Measurements from ENCODE around the gene ARL5A.
"Not testable (repeated sequence)": the region's sequence is repeated elsewhere in the genome, so short reads cannot be mapped to it uniquely, and the experiment has no call there.

Gene ARL5A

DNA sequence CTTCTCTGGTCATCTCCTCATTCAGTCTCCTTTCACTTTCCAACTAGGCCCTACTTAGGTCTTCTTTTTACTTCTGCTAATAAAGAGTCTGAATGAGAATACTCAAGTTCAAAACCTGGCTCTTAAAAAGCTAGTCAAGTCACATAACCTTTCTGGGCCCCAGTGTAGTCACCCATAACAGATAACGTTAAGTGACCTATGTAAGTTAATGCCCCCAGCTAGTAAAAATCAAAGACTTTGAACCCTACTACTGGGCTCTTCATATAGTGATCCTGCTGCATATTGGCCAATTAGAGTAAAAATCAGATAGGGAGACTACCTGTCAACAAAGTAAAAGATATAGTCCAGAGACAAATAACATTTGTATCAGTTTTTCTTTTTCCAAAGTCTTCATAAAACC, 17.7 kb downstream of the ARL5A start:
- Histone ChIP-seq H3K9ac (ENCODE audit: low read length) (no peak overlapping the region), H3K9me3 (ENCODE audit: low read length) (no peaks in the 10 kb centered on the region), H3K27ac (ENCODE audit: low read depth, low read length) (no peak overlapping the region), H3K4me1 (ENCODE audit: insufficient read depth, low read length) (no peaks in the 10 kb centered on the region), H3K4me3 (ENCODE audit: low read depth in 1 of 2, low read length in 2 of 2) (no peak overlapping the region), H3K36me3 (ENCODE audit: insufficient read depth, low read length) (no peaks in the 10 kb centered on the region), H3K27me3 (ENCODE audit: control insufficient read depth in 1 of 2, insufficient read depth in 2 of 2, low read length in 2 of 2) (no peaks in the 10 kb centered on the region)

DNA sequence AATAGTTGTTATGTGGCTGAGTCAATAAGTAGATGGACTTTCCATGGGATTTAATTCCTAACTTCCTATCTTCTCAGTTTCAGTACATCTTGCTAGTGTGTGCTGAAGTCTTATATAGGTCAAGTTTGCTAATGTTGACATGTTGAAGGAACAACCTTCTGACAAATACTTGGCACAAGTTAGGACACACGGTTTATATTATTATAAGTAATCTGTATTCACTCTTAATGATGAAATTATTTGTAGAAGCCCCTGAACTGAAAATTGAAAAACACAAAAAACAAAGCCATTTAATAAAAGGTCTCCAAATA, 19.2 kb downstream of the ARL5A start:
- Histone ChIP-seq H3K4me1 (ENCODE audit: insufficient read depth, low read length) (no peaks in the 10 kb centered on the region), H3K36me3 (ENCODE audit: insufficient read depth, low read length) (no peaks in the 10 kb centered on the region), H3K27me3 (ENCODE audit: control insufficient read depth in 1 of 2, insufficient read depth in 2 of 2, low read length in 2 of 2) (no peaks in the 10 kb centered on the region), H3K27ac (ENCODE audit: low read depth, low read length) (no peak overlapping the region), H3K9me3 (ENCODE audit: low read length) (no peaks in the 10 kb centered on the region), H3K4me3 (ENCODE audit: low read depth in 1 of 2, low read length in 2 of 2) (no peak overlapping the region), H3K9ac (ENCODE audit: low read length) (no peak overlapping the region)

DNA sequence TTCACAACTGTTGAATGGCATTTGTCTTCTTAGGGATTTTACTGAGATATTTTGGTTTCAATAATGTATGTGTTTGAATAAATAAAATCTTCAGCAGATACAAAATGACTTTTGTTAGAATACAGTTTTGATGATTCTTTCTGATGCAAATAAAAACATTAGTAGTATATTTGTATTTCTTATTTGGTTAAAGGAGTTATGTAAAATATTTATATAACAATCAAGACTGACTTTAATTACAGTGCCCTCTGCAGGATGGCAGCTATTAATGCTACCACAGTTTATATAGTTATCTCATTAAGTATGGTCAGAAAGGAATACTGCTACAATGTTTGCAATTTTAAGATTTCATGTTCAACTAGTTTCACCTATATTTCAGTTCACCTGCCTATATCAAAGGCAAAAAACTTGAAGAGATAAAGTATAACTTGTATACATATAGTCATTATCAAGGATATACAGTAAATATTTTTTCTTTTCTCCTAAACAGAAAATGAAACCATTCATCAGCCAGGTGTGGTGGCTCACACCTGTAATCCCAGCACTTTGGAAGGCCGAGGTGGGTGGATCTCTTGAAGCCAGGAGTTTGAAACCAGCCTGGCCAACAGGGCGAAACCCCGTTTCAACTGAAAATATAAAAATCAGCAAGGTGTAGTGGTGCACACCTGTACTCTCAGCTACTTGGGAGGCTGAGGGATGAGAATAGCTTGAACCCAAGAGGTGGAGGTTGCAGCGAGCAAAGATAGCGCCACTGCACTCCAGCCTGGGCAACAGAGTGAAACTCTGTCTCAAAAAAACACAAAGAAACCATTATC, 19.8 kb downstream of the ARL5A start:
- Histone ChIP-seq H3K9ac (ENCODE audit: low read length) (no peak overlapping the region), H3K36me3 (ENCODE audit: insufficient read depth, low read length) (no peaks in the 10 kb centered on the region), H3K27ac (ENCODE audit: low read depth, low read length) (no peak overlapping the region), H3K4me3 (ENCODE audit: low read depth in 1 of 2, low read length in 2 of 2) (no peak overlapping the region), H3K27me3 (ENCODE audit: control insufficient read depth in 1 of 2, insufficient read depth in 2 of 2, low read length in 2 of 2) (no peaks in the 10 kb centered on the region), H3K9me3 (ENCODE audit: low read length) (no peaks in the 10 kb centered on the region), H3K4me1 (ENCODE audit: insufficient read depth, low read length) (no peaks in the 10 kb centered on the region)

DNA sequence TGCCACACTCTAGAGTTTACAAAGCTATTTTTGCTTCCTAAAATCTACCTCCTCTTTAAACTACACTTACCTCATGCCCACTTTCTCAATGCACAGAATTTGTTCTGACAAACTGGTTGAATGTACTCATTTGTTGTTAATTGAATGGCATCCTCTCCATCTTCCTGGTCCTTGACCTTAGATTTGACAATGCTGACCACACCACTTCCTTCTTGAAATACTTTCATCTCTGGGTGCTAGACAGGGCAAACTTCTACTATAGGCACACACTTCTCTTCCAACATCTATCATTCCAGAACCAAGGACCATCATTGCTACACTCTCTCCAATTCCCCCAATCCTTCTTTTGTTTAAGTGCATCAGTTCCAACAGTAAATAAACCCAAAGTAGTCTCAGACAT, 22.3 kb downstream of the ARL5A start:
- Histone ChIP-seq H3K27me3 (ENCODE audit: control insufficient read depth in 1 of 2, insufficient read depth in 2 of 2, low read length in 2 of 2) (no peaks in the 10 kb centered on the region), H3K9ac (ENCODE audit: low read length) (no peak overlapping the region), H3K4me1 (ENCODE audit: insufficient read depth, low read length) (no peaks in the 10 kb centered on the region), H3K27ac (ENCODE audit: low read depth, low read length) (no peak overlapping the region), H3K36me3 (ENCODE audit: insufficient read depth, low read length) (peaks cover 4% of the 10 kb centered on the region), H3K9me3 (ENCODE audit: low read length) (no peaks in the 10 kb centered on the region), H3K4me3 (ENCODE audit: low read depth in 1 of 2, low read length in 2 of 2) (no peak overlapping the region)

DNA sequence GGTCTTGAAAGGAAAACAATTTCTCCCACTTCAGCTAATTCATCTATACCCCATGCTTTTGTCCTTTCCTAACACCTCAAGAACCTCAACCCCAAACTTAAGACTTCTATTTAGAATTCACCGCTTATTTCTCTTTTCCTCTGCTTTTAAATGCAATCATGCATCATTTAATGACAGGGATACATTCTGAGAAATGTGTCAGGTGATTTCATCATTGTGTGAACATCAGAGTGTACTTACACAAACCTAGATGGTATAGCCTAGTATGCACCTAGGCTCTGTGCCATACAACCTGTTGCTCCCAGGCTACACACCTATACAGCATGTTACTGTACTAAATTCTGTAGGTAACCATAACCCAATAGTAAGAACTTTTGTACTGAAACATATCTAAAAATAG, 22.9 kb downstream of the ARL5A start:
- peaks cover 4% of the 10 kb centered on the region for H3K36me3 ChIP-seq (ENCODE audit: insufficient read depth, low read length)
- no peaks in the 10 kb centered on the region for H3K9me3 ChIP-seq (ENCODE audit: low read length)
- H3K9ac ChIP-seq (ENCODE audit: low read length) = no peak overlapping the region
- H3K4me3 ChIP-seq (ENCODE audit: low read depth in 1 of 2, low read length in 2 of 2) = no peak overlapping the region
- H3K27ac ChIP-seq (ENCODE audit: low read depth, low read length) = no peak overlapping the region
- no peaks in the 10 kb centered on the region for H3K27me3 ChIP-seq (ENCODE audit: control insufficient read depth in 1 of 2, insufficient read depth in 2 of 2, low read length in 2 of 2)
- no peaks in the 10 kb centered on the region for H3K4me1 ChIP-seq (ENCODE audit: insufficient read depth, low read length)

DNA sequence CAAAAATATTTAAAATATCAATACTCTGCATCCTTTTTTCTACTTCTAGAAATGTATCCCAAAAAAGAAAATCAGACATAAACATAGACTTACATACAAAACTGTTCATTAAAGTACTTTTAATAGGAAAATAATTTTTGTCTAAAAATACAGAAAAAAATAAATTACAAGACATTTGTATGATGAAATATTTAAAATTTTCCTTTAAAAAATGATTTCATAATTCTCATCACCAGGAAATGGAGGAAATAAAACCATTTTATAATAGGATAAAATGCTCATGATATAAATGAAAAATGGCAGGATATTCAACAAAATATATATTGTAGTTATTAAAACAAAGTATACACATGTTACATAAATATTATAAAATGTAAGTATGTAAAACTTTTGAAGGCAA, 24.4 kb downstream of the ARL5A start:
- no peak overlapping the region for H3K4me3 ChIP-seq (ENCODE audit: low read depth in 1 of 2, low read length in 2 of 2)
- no peaks in the 10 kb centered on the region for H3K27me3 ChIP-seq (ENCODE audit: control insufficient read depth in 1 of 2, insufficient read depth in 2 of 2, low read length in 2 of 2)
- H3K27ac ChIP-seq (ENCODE audit: low read depth, low read length) = no peak overlapping the region
- H3K9me3 ChIP-seq (ENCODE audit: low read length) = no peaks in the 10 kb centered on the region
- H3K9ac ChIP-seq (ENCODE audit: low read length) = no peak overlapping the region
- no peaks in the 10 kb centered on the region for H3K4me1 ChIP-seq (ENCODE audit: insufficient read depth, low read length)
- H3K36me3 ChIP-seq (ENCODE audit: insufficient read depth, low read length) = peaks cover 4% of the 10 kb centered on the region

DNA sequence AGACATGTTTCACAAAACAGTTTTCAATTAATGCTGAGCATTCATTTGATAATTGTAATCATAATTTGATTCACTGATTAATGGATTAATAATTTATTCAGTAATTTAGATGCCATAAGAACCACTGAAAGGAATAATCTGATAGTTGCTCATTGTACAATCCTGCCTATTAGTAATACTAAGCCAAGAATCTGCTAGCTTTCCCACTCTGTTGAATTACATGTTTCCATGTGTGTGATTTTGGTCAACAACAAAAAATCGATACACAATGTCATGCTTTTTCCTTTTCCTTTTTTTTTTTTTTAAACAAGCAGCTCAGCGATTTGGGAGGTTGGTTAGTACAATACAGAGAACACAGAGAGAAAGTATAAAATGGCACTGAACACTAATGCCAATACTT, 25.9 kb downstream of the ARL5A start:
- Histone ChIP-seq H3K36me3 (ENCODE audit: insufficient read depth, low read length) (peaks cover 4% of the 10 kb centered on the region), H3K27ac (ENCODE audit: low read depth, low read length) (no peak overlapping the region), H3K4me3 (ENCODE audit: low read depth in 1 of 2, low read length in 2 of 2) (no peak overlapping the region), H3K9me3 (ENCODE audit: low read length) (no peaks in the 10 kb centered on the region), H3K27me3 (ENCODE audit: control insufficient read depth in 1 of 2, insufficient read depth in 2 of 2, low read length in 2 of 2) (no peaks in the 10 kb centered on the region), H3K4me1 (ENCODE audit: insufficient read depth, low read length) (no peaks in the 10 kb centered on the region), H3K9ac (ENCODE audit: low read length) (no peak overlapping the region)

DNA sequence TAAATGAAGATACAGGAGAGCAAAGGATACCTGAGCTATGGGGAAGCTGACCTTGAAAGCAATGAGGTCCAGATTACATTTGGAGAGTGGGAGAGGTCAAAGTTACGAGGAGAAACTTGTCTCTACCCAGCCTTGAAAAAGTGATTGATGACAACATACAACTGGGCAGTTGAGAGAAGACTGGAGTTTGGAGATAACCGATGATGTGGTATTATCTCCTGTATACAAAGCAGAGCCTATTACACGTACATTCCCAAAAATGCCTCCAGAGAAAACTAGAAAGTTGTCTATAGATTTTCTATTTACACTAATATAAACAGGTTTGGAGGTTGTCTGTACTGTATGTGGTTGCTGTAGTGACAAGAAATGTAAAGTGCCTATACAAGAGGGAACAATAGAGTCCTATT, 28.3 kb downstream of the ARL5A start:
- H3K4me1 ChIP-seq (ENCODE audit: insufficient read depth, low read length) = no peaks in the 10 kb centered on the region
- H3K27me3 ChIP-seq (ENCODE audit: control insufficient read depth in 1 of 2, insufficient read depth in 2 of 2, low read length in 2 of 2) = no peaks in the 10 kb centered on the region
- no peak overlapping the region for H3K4me3 ChIP-seq (ENCODE audit: low read depth in 1 of 2, low read length in 2 of 2)
- H3K36me3 ChIP-seq (ENCODE audit: insufficient read depth, low read length) = peaks cover 8% of the 10 kb centered on the region
- no peak overlapping the region for H3K27ac ChIP-seq (ENCODE audit: low read depth, low read length)
- no peaks in the 10 kb centered on the region for H3K9me3 ChIP-seq (ENCODE audit: low read length)
- H3K9ac ChIP-seq (ENCODE audit: low read length) = no peak overlapping the region

DNA sequence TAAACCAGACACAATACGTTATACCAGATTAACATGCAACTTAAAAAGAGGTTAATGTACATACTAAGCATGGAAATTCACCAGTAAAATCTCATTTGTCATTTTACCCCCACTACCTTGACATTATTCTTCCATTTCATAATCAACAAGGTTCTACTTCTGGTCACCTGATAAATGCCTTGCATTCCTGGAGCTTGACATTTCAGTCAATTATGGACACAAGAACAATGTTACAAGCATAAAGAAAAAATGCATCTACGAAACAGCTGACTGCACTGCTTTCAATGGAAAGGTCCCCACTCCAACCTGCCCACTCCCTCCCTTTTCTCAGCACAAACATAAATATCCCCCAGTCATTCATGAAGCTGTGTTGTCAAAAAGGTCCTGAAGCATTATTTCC, 31.4 kb downstream of the ARL5A start:
- Histone ChIP-seq H3K27ac (ENCODE audit: low read depth, low read length) (no peak overlapping the region), H3K27me3 (ENCODE audit: control insufficient read depth in 1 of 2, insufficient read depth in 2 of 2, low read length in 2 of 2) (no peaks in the 10 kb centered on the region), H3K4me1 (ENCODE audit: insufficient read depth, low read length) (no peaks in the 10 kb centered on the region), H3K36me3 (ENCODE audit: insufficient read depth, low read length) (peaks cover 4% of the 10 kb centered on the region), H3K4me3 (ENCODE audit: low read depth in 1 of 2, low read length in 2 of 2) (no peak overlapping the region), H3K9ac (ENCODE audit: low read length) (no peak overlapping the region), H3K9me3 (ENCODE audit: low read length) (no peaks in the 10 kb centered on the region)

DNA sequence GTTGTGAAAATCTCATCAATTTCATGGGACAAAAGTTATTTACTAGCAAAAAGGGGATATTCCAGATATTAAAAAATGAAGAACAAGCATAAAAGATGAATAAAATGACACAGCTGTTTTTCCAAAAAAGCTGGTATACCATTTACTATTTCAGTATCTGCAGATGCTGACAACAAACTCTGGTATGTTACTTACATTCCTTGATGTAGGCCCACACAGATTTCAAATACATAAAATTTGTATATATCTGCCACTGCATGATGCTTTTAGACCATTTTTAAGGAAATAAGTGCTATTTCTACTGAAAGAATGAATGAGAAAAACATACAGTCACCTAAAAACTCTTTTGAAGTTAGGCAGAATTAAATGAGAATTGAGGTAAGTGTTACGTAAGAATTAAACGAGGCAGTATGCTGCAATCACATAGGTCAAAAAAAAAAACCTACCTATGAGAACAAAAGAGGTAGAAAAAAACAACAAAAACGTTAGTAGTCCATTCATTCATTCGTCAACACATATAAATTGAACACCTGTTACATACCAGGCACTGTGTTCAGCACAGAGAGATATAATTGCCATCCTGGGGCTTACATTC, 32.5 kb downstream of the ARL5A start:
- Histone ChIP-seq H3K4me3 (ENCODE audit: low read depth in 1 of 2, low read length in 2 of 2) (no peak overlapping the region), H3K4me1 (ENCODE audit: insufficient read depth, low read length) (no peaks in the 10 kb centered on the region), H3K27me3 (ENCODE audit: control insufficient read depth in 1 of 2, insufficient read depth in 2 of 2, low read length in 2 of 2) (no peaks in the 10 kb centered on the region)

DNA sequence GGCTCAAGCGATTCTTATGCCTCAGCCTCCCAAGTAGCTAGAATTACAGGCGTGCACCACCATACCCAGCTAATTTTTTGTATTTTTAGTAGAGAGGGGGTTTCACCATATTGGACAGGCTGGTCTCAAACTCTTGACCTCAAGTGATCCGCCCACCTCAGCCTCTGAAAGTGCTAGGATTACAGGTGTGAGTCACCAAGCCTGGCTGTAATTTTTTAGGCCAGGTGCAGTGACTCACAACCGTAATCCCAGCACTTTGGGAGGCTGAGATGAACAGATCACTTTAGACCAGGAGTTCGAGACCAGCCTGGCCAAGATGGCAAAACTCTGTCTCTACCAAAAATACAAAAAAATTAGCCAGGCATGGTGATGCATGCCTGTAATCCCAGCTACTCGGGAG, 33.8 kb downstream of the ARL5A start:
- H3K4me3 ChIP-seq (ENCODE audit: low read depth in 1 of 2, low read length in 2 of 2); H3K9me3 ChIP-seq (ENCODE audit: low read length); H3K9ac ChIP-seq (ENCODE audit: low read length); H3K27me3 ChIP-seq (ENCODE audit: control insufficient read depth in 1 of 2, insufficient read depth in 2 of 2, low read length in 2 of 2); H3K36me3 ChIP-seq (ENCODE audit: insufficient read depth, low read length); H3K4me1 ChIP-seq (ENCODE audit: insufficient read depth, low read length); H3K27ac ChIP-seq (ENCODE audit: low read depth, low read length): not testable (repeated sequence)

More for the DNA sequence above, 32.5 kb downstream of the ARL5A start:
- Histone ChIP-seq H3K36me3 (ENCODE audit: insufficient read depth, low read length) (peaks cover 4% of the 10 kb centered on the region), H3K9me3 (ENCODE audit: low read length) (no peaks in the 10 kb centered on the region), H3K9ac (ENCODE audit: low read length) (no peak overlapping the region), H3K27ac (ENCODE audit: low read depth, low read length) (no peak overlapping the region)

DNA sequence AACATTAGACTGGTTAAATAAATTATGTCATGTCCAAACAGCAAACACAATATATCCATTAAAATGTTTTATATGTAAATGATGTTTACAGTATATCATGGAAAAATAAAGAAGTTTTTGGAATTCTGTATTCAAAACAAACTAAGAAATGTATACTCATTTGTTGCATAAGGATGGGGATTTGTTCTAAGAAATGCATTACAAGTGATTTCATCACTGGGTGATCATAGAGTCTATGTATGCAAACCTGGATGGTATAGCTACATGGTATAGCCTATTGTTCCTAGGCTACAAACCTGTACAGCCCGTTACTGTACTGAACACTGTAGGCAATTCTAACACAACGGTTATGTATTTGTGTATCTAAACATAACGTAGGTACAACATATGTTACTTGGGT, 35.1 kb downstream of the ARL5A start:
- no peak overlapping the region for H3K27ac ChIP-seq (ENCODE audit: low read depth, low read length)
- peaks cover 4% of the 10 kb centered on the region for H3K36me3 ChIP-seq (ENCODE audit: insufficient read depth, low read length)
- no peaks in the 10 kb centered on the region for H3K27me3 ChIP-seq (ENCODE audit: control insufficient read depth in 1 of 2, insufficient read depth in 2 of 2, low read length in 2 of 2)
- H3K4me3 ChIP-seq (ENCODE audit: low read depth in 1 of 2, low read length in 2 of 2) = no peak overlapping the region
- no peak overlapping the region for H3K9ac ChIP-seq (ENCODE audit: low read length)
- H3K9me3 ChIP-seq (ENCODE audit: low read length) = no peaks in the 10 kb centered on the region
- H3K4me1 ChIP-seq (ENCODE audit: insufficient read depth, low read length) = no peaks in the 10 kb centered on the region
